ENCODE data around the gene BUD23.

The BUD23 gene

DNA sequence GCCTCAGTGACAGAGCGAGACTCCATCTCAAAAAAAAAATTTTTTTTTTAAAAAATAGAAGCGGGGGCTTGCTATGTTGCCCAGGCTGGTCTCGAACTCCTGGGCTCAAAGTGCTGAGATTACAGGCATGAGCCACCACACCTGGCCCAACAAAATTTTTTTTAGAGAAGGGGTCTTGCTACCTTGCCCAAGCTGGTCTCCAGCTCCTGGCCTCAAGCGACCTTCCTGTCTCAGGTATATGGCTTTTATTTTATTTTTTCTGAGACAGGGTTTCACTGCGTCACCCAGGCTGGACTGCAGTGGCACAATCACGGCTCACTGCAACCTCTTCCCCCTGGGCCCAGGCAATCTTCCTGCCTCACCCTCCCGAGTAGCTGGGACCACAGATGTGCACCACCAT is 56.8 kb downstream of the BUD23 start:
- WGBS, 2 experiments: 92 to 94% methylated on average over 7 of the region's 7 CpGs

DNA sequence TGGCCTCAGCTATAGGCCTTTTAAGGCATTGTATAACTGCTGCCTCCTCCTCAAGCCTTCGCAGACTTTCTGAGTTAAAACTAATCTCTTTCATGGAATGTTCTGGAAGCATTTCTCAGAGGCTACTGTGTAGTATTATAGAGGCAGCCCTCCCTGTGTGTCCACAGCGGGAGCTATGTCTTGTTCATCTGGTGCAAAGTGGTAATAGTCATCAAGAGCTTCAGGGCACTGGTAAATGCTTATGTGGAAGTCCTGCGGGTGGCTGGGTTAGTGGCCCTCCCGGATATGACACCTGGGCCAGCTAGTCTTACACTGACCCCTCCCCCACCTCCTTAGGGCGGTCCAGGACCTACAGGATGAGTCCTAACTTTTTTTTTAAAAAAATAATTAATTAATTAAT is 57.4 kb downstream of the BUD23 start:
- Histone ChIP-seq H3K27me3 (ENCODE audit: control insufficient read depth, insufficient read depth, low read length, poor library complexity, severe bottlenecking) (no peaks in the 10 kb centered on the region), H3K4me1 (ENCODE audit: control insufficient read depth, insufficient read depth, low read length) (peaks cover 31% of the 10 kb centered on the region), H3K9me3 (ENCODE audit: control insufficient read depth, low read length) (no peaks in the 10 kb centered on the region), H3K27ac (ENCODE audit: insufficient read depth, low read depth, low read length, poor library complexity, severe bottlenecking) (no peak overlapping the region), H3K4me3 (ENCODE audit: insufficient read depth, low read depth, low read length) (no peak overlapping the region), H3K36me3 (ENCODE audit: control insufficient read depth, insufficient read depth, low read length) (no peaks in the 10 kb centered on the region)
- WGBS, 2 experiments: 78 to 81% methylated on average over 4 of the region's 5 CpGs

More for the DNA sequence above, 56.8 kb downstream of the BUD23 start:
- Histone ChIP-seq H3K36me3 (ENCODE audit: control insufficient read depth, insufficient read depth, low read length) (no peaks in the 10 kb centered on the region), H3K27me3 (ENCODE audit: control insufficient read depth, insufficient read depth, low read length, poor library complexity, severe bottlenecking) (no peaks in the 10 kb centered on the region), H3K9me3 (ENCODE audit: control insufficient read depth, low read length) (no peaks in the 10 kb centered on the region), H3K27ac (ENCODE audit: insufficient read depth, low read depth, low read length, poor library complexity, severe bottlenecking) (no peak overlapping the region), H3K4me3 (ENCODE audit: insufficient read depth, low read depth, low read length) (no peak overlapping the region), H3K4me1 (ENCODE audit: control insufficient read depth, insufficient read depth, low read length) (peaks cover 31% of the 10 kb centered on the region)

DNA sequence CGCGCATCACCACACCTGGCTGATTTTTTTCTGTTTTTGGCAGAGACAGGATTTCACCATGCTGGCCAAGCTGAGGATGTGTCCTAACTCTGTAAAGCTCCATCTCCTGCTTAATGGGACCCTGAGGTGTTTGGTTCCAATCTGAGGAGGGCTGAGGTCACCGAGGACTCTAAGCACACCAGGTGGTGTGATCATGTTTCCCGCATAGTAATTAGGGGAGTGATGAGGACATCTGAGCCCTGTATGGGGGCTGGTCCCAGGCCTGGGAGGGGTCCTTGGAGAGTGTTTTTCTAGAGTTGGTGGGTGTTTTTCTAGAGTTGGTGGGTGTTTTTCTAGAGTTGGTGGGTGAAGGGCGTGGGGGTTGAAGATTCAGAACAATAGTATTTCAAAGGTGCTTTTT is 58.2 kb downstream of the BUD23 start:
- Histone ChIP-seq H3K27me3 (ENCODE audit: control insufficient read depth, insufficient read depth, low read length, poor library complexity, severe bottlenecking) (no peaks in the 10 kb centered on the region), H3K36me3 (ENCODE audit: control insufficient read depth, insufficient read depth, low read length) (no peaks in the 10 kb centered on the region), H3K4me3 (ENCODE audit: insufficient read depth, low read depth, low read length) (no peak overlapping the region), H3K9me3 (ENCODE audit: control insufficient read depth, low read length) (no peaks in the 10 kb centered on the region), H3K4me1 (ENCODE audit: control insufficient read depth, insufficient read depth, low read length) (peaks cover 31% of the 10 kb centered on the region), H3K27ac (ENCODE audit: insufficient read depth, low read depth, low read length, poor library complexity, severe bottlenecking) (no peak overlapping the region)
- 46 to 60% methylated on average over 5 of the region's 5 CpGs for WGBS, 2 experiments

DNA sequence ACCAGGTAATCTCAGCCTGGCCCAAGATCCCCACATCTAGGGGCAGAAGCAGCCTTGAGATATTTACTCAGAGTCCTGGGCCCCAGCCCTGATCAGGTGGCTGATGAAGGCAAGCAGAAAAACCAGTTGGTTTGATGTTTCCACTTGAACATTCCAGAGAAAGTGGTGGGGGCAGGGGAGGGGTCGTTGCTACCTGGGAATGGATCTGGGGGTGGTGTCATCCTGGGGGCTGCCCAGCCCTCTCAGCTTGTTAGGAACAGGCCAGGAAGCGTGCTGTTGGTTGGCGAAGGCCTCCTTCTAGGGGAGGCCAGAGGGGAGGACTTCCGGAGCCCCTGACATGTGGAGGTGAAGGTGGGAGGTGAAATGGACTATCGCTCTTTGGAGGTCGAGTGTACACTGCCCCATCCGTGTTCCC is 58.9 kb downstream of the BUD23 start:
- Histone ChIP-seq H3K4me1 (ENCODE audit: control insufficient read depth, insufficient read depth, low read length) (peaks cover 31% of the 10 kb centered on the region), H3K36me3 (ENCODE audit: control insufficient read depth, insufficient read depth, low read length) (no peaks in the 10 kb centered on the region), H3K9me3 (ENCODE audit: control insufficient read depth, low read length) (no peaks in the 10 kb centered on the region), H3K27ac (ENCODE audit: insufficient read depth, low read depth, low read length, poor library complexity, severe bottlenecking) (peak overlapping the region; percentile 87), H3K4me3 (ENCODE audit: insufficient read depth, low read depth, low read length) (peak overlapping the region; percentile 1), H3K27me3 (ENCODE audit: control insufficient read depth, insufficient read depth, low read length, poor library complexity, severe bottlenecking) (no peaks in the 10 kb centered on the region)
- 39 to 41% methylated on average over 7 of the region's 7 CpGs for WGBS, 2 experiments

DNA sequence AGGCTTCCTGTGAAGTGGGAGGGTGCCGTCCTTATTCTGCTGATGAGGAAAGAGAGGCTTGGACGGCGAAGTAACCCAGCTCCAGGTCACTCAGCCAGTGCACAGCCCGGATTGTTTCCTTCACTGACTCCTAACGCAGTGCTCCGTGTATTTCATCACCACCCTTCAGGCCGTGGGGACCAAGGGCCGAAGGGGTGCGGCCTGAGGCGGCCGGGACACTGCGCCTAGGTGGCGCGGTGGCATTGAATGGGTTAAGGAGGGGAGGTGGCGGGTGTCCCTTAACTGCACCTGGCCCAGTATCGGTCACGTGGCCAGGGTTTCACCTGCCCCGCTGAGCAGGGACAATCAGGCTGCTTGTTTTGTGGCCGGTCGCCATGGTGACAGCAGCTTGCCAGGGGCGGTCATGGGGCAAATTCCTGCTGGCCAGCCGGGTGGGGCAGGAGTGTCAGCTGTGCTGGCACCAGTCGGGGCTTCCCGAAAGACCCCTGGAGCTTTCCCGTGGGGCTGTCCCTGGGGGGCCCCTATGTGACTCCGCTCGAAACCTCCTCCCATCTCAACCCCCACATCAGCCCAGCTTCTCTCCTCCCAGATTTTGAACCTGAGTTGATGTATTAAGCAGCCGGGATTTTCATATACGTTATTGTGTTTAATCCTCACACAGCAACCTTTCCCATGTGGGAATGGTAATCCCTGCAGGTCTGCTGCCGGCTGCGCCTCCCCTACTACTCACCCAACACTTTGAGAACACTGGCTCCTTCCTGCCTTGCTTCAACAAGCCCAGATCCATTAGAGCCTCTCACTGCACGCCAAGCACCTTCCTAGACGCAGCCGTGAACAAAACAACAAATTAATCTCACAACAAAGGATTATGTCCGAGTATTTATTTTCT is 59.6 kb downstream of the BUD23 start:
- Histone ChIP-seq H3K27me3 (ENCODE audit: control insufficient read depth, insufficient read depth, low read length, poor library complexity, severe bottlenecking) (no peaks in the 10 kb centered on the region), H3K4me1 (ENCODE audit: control insufficient read depth, insufficient read depth, low read length) (peaks cover 25% of the 10 kb centered on the region), H3K9me3 (ENCODE audit: control insufficient read depth, low read length) (no peaks in the 10 kb centered on the region), H3K4me3 (ENCODE audit: insufficient read depth, low read depth, low read length) (peak overlapping the region; percentile 1), H3K36me3 (ENCODE audit: control insufficient read depth, insufficient read depth, low read length) (no peaks in the 10 kb centered on the region), H3K27ac (ENCODE audit: insufficient read depth, low read depth, low read length, poor library complexity, severe bottlenecking) (peak overlapping the region; percentile 87)
- WGBS, 2 experiments: 8% methylated on average over 35 of the region's 35 CpGs

DNA sequence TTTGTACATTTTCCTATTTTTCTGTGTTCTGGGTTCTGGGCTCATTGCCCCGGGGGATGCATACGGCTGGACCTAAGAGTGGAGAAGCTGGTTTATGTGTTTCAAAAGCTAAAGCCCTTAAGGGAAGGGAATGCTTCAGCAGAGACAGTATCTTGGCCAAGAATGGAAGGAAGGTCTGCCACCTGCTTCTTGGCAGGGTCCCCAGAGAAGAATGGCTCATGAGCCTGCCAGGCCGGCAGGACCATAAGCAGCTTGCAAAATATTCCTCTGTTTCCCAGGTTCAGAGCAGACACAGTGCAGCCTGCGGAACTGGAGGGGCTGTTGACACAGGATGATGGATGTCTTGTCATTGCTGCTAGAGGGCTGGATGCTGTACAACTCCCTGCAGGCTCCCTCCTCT is 63.0 kb downstream of the BUD23 start:
- no peak overlapping the region for H3K27ac ChIP-seq (ENCODE audit: insufficient read depth, low read depth, low read length, poor library complexity, severe bottlenecking)
- no peaks in the 10 kb centered on the region for H3K27me3 ChIP-seq (ENCODE audit: control insufficient read depth, insufficient read depth, low read length, poor library complexity, severe bottlenecking)
- H3K36me3 ChIP-seq (ENCODE audit: control insufficient read depth, insufficient read depth, low read length): no peaks in the 10 kb centered on the region
- no peaks in the 10 kb centered on the region for H3K9me3 ChIP-seq (ENCODE audit: control insufficient read depth, low read length)
- peaks cover 25% of the 10 kb centered on the region for H3K4me1 ChIP-seq (ENCODE audit: control insufficient read depth, insufficient read depth, low read length)
- H3K4me3 ChIP-seq (ENCODE audit: insufficient read depth, low read depth, low read length): no peak overlapping the region
- 91% methylated on average over 4 of the region's 4 CpGs for WGBS, 2 experiments
